ENCODE measurements around the gene DCBLD2.

GRCh38 chr3:98772022-98772421 lies 129.5 kb downstream of the DCBLD2 start:
- TF ChIP-seq, protein P1, sequence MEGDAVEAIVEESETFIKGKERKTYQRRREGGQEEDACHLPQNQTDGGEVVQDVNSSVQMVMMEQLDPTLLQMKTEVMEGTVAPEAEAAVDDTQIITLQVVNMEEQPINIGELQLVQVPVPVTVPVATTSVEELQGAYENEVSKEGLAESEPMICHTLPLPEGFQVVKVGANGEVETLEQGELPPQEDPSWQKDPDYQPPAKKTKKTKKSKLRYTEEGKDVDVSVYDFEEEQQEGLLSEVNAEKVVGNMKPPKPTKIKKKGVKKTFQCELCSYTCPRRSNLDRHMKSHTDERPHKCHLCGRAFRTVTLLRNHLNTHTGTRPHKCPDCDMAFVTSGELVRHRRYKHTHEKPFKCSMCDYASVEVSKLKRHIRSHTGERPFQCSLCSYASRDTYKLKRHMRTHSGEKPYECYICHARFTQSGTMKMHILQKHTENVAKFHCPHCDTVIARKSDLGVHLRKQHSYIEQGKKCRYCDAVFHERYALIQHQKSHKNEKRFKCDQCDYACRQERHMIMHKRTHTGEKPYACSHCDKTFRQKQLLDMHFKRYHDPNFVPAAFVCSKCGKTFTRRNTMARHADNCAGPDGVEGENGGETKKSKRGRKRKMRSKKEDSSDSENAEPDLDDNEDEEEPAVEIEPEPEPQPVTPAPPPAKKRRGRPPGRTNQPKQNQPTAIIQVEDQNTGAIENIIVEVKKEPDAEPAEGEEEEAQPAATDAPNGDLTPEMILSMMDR (IDR thresholded peaks at IDR 0.05): no peak
- TF ChIP-seq POLR2A (IDR thresholded peaks at IDR 0.05): no peak

Measured in heart left ventricle (tissue), 13 donors.